IMR-90 (cell line): ENCODE measurements around the gene MEF2C. TPM values are rescaled to one million over a fixed set of nuclear protein-coding genes. Genes with fewer than 3 reads are reported as not detected.

Experiments
- ATAC-seq: fragments of 200-7000 bp; cut with Tn5 transposase; 2 replicates; pipeline ENCODE4 v1.9.1; 2020; ENCODE audit warnings: low read depth, mild to moderate bottlenecking, moderate library complexity
- BruUV-seq: library from RNA; stranded (reverse); fragments of 400-500 nt; replicated peaks from 2 replicates; lab custom pipeline; 2021; lab: Mats Ljungman, UMichigan
- CTCF ChIA-PET: fragments of 300-600 bp; formaldehyde crosslinking; extraction: SDS; loops from one replicate; lab custom pipeline; 2021; ENCODE audit warnings: antibody characterized with exemption; lab: Yijun Ruan, JAX
- POLR2A ChIA-PET: fragments of 300-600 bp; sonication (Branson Sonifier 250); formaldehyde crosslinking; loops from one replicate; lab custom pipeline; 2022; ENCODE audit warnings: antibody characterized with exemption; ENCODE audit not compliant: unreplicated experiment; lab: Charles Lee
- DNase-seq: peaks from one replicate; pipeline ENCODE4 v3.0.0; 2013
- H2AFZ ChIP-seq: replicated peaks from 2 replicates; pipeline ENCODE3; 2013; ENCODE audit warnings: low read length, mild to moderate bottlenecking; ENCODE audit not compliant: poor library complexity
- H2AK5ac ChIP-seq: 2 replicates; pipeline ENCODE4 v1.6.1; 2013; ENCODE audit warnings: low read depth, low read length, inconsistent platforms
- H2AK9ac ChIP-seq: replicated peaks from 2 replicates; pipeline ENCODE3; 2013; ENCODE audit warnings: mild to moderate bottlenecking, low read depth, low read length, moderate library complexity; ENCODE audit not compliant: poor library complexity
- H2BK120ac ChIP-seq: 2 replicates; pipeline ENCODE4 v1.6.1; 2013; ENCODE audit warnings: low read depth, low read length, inconsistent platforms
- H2BK15ac ChIP-seq: 3 replicates; pipeline ENCODE4 v1.6.1; 2013; ENCODE audit warnings: low read depth, low read length, inconsistent platforms
- H2BK20ac ChIP-seq: 2 replicates; pipeline ENCODE4 v1.6.1; 2013; ENCODE audit warnings: low read depth, mild to moderate bottlenecking, inconsistent platforms, low read length, moderate library complexity
- H2BK5ac ChIP-seq: 2 replicates; pipeline ENCODE4 v1.6.1; 2013; ENCODE audit warnings: mild to moderate bottlenecking, low read depth, low read length, inconsistent platforms; ENCODE audit not compliant: poor library complexity, severe bottlenecking
- H3K14ac ChIP-seq: replicated peaks from 2 replicates; pipeline ENCODE4 v1.6.1; 2013; ENCODE audit warnings: low read depth, low read length, inconsistent platforms
- H3K18ac ChIP-seq: 2 replicates; pipeline ENCODE4 v1.6.1; 2013; ENCODE audit warnings: low read depth, low read length, control low read depth
- H3K23ac ChIP-seq: 2 replicates; pipeline ENCODE4 v1.6.1; 2013; ENCODE audit warnings: low read depth, low read length, inconsistent platforms
- H3K27ac ChIP-seq: 2 replicates; pipeline ENCODE4 v1.5.1; 2013; ENCODE audit warnings: mild to moderate bottlenecking, control low read depth, low read length; ENCODE audit not compliant: insufficient read depth
- H3K27me3 ChIP-seq: 2 replicates; pipeline ENCODE4 v1.6.1; 2013; ENCODE audit warnings: low read length; ENCODE audit not compliant: control insufficient read depth, insufficient read depth
- H3K36me3 ChIP-seq: 2 replicates; pipeline ENCODE4 v1.6.1; 2013; ENCODE audit warnings: low read length, mixed read lengths; ENCODE audit not compliant: control insufficient read depth, insufficient read depth
- H3K4ac ChIP-seq: 2 replicates; pipeline ENCODE4 v1.6.1; 2013; ENCODE audit warnings: low read depth, low read length, inconsistent platforms
- H3K4me1 ChIP-seq: 2 replicates; pipeline ENCODE4 v1.6.1; 2013; ENCODE audit warnings: low read length, mixed read lengths; ENCODE audit not compliant: control insufficient read depth, insufficient read depth
- H3K4me2 ChIP-seq: 2 replicates; pipeline ENCODE4 v1.6.1; 2013; ENCODE audit warnings: low read depth, mild to moderate bottlenecking, control low read depth, low read length, moderate library complexity
- H3K4me3 ChIP-seq: 2 replicates; pipeline ENCODE4 v1.5.1; 2013; ENCODE audit warnings: low read depth, mild to moderate bottlenecking, control low read depth, low read length, moderate library complexity; ENCODE audit not compliant: insufficient read depth
- H3K56ac ChIP-seq: 2 replicates; pipeline ENCODE4 v1.6.1; 2013; ENCODE audit warnings: low read length, inconsistent platforms; ENCODE audit not compliant: insufficient read depth; ENCODE audit errors: extremely low read depth
- H3K79me1 ChIP-seq, 2 experiments: 2 replicates each; pipeline ENCODE4 v1.6.1; 2013; ENCODE audit warnings: low read length in 2 of 2, inconsistent platforms in 1 of 2, low read depth in 1 of 2
- H3K9ac ChIP-seq: 2 replicates; pipeline ENCODE4 v1.6.1; 2013; ENCODE audit warnings: low read depth, low read length, control low read depth
- H3K9me1 ChIP-seq: 2 replicates; pipeline ENCODE4 v1.6.1; 2013; ENCODE audit warnings: low read length, inconsistent platforms; ENCODE audit not compliant: insufficient read depth
- H3K9me3 ChIP-seq: 2 replicates; pipeline ENCODE4 v1.6.1; 2013; ENCODE audit warnings: low read length; ENCODE audit not compliant: control insufficient read depth, insufficient read depth
- H4K20me1 ChIP-seq: 2 replicates; pipeline ENCODE4 v1.6.1; 2013; ENCODE audit warnings: low read length, inconsistent platforms; ENCODE audit not compliant: insufficient read depth
- H4K5ac ChIP-seq: 2 replicates; pipeline ENCODE4 v1.6.1; 2013; ENCODE audit warnings: mild to moderate bottlenecking, low read depth, low read length, control low read depth
- H4K8ac ChIP-seq, 2 experiments: 2 replicates each; pipeline ENCODE4 v1.6.1; 2013; ENCODE audit warnings: low read depth in 2 of 2, low read length in 2 of 2, control low read depth in 1 of 2, inconsistent platforms in 1 of 2
- H4K91ac ChIP-seq: 2 replicates; pipeline ENCODE4 v1.6.1; 2013; ENCODE audit warnings: low read depth, low read length, inconsistent platforms; ENCODE audit not compliant: insufficient read depth
- BHLHE40 ChIP-seq: fragments of 150-350 bp; IDR thresholded peaks from 2 replicates; pipeline ENCODE4 v1.6.1; 2016; ENCODE audit warnings: mild to moderate bottlenecking, low read depth, low read length
- CEBPB ChIP-seq: IDR thresholded peaks from 2 replicates; pipeline ENCODE4 v1.6.1; 2012; ENCODE audit warnings: low read depth, low read length, improper control_type of control experiment
- CHD1 ChIP-seq: IDR thresholded peaks from 2 replicates; pipeline ENCODE4 v1.6.1; 2012; ENCODE audit warnings: low read depth, low read length, improper control_type of control experiment
- FOS ChIP-seq: fragments of 150-350 bp; IDR thresholded peaks from 2 replicates; pipeline ENCODE4 v1.6.1; 2016; ENCODE audit warnings: low read depth, low read length
- MAFK ChIP-seq: IDR thresholded peaks from 2 replicates; pipeline ENCODE4 v1.6.1; 2012; ENCODE audit warnings: low read depth, low read length, improper control_type of control experiment
- MXI1 ChIP-seq: IDR thresholded peaks from 2 replicates; pipeline ENCODE4 v1.6.1; 2012; ENCODE audit warnings: low read depth, mild to moderate bottlenecking, low read length, moderate library complexity, borderline replicate concordance
- NFE2L2 ChIP-seq: fragments of 150-350 bp; IDR thresholded peaks from 2 replicates; pipeline ENCODE4 v1.6.1; 2016; ENCODE audit warnings: low read depth, mild to moderate bottlenecking, low read length
- POLR2A ChIP-seq: IDR thresholded peaks from 2 replicates; pipeline ENCODE4 v1.6.1; 2012; ENCODE audit warnings: mild to moderate bottlenecking, low read depth, low read length
- RAD21 ChIP-seq: IDR thresholded peaks from 2 replicates; pipeline ENCODE4 v1.6.1; 2012; ENCODE audit warnings: low read length, improper control_type of control experiment
- RCOR1 ChIP-seq: IDR thresholded peaks from 2 replicates; pipeline ENCODE4 v1.6.1; 2012; ENCODE audit warnings: mild to moderate bottlenecking, low read length, improper control_type of control experiment; ENCODE audit not compliant: insufficient replicate concordance
- RFX5 ChIP-seq: IDR thresholded peaks from 2 replicates; pipeline ENCODE4 v1.8.0; 2012; ENCODE audit warnings: low read depth, mild to moderate bottlenecking, low read length, moderate library complexity
- SMC3 ChIP-seq: fragments of 150-350 bp; IDR thresholded peaks from 2 replicates; pipeline ENCODE4 v1.6.1; 2016; ENCODE audit warnings: low read depth, mild to moderate bottlenecking, antibody characterized with exemption, low read length, moderate library complexity
- WGBS, 2 experiments: methylation state at CpG; one replicate each; pipeline versions ENCODE4 v1.1.5 to v1.1.7; 2013; ENCODE audit warnings: missing lambda C conversion rate in 2 of 2; ENCODE audit not compliant: insufficient read length in 1 of 2; ENCODE audit errors: extremely low coverage in 2 of 2; 5-methylcytosine and 5-hydroxymethylcytosine counted together
- dilution Hi-C: fragments of 300-500 bp; cut with HindIII; formaldehyde crosslinking; loops from one replicate; pipeline ENCODE4 v1.14.3; 2018; ENCODE audit warnings: low sequenced_read_pairs; ENCODE audit not compliant: unreplicated experiment
- in situ Hi-C: fragments of 300-500 bp; cut with MboI; formaldehyde crosslinking; loops from 3 replicates; pipeline ENCODE4 v1.14.3; 2019; ENCODE audit warnings: low sequenced_read_pairs, inconsistent platforms, mixed read lengths
- intact Hi-C: fragments of 100-400 bp; cut with micrococcal nuclease; formaldehyde crosslinking; loops from 2 replicates; pipeline ENCODE4 v1.10.0; 2022
- polyA plus RNA-seq, 3 experiments: library from polyadenylated mRNA; depleted of rRNA; stranded (reverse); fragments of >200 nt; gene quantifications; 2 replicates each; pipeline ENCODE4 v1.2.3, GENCODE V29; 2012; ENCODE audit warnings: low replicate concordance in 1 of 3
- total RNA-seq: library from RNA; depleted of rRNA; stranded (reverse); fragments of >200 nt; gene quantifications from 2 replicates; pipeline ENCODE4 v1.2.3, GENCODE V29; 2012
- TF ChIP-seq, protein P1 (sequence below): fragments of 150-350 bp; IDR thresholded peaks from 2 replicates; pipeline ENCODE4 v1.6.1; 2016; ENCODE audit warnings: low read depth, mild to moderate bottlenecking, low read length, moderate library complexity, borderline replicate concordance
- TF ChIP-seq, protein P2 (sequence below): fragments of 150-350 bp; IDR thresholded peaks from 2 replicates; pipeline ENCODE4 v1.6.1; 2017; ENCODE audit warnings: mild to moderate bottlenecking, antibody characterized with exemption, low read length, low read depth
- TF ChIP-seq, protein P3 (sequence below): conservative IDR thresholded peaks from 2 replicates; pipeline ENCODE4 v1.5.1; 2012; ENCODE audit warnings: mild to moderate bottlenecking, low read depth, low read length, improper control_type of control experiment

The MEF2C gene
- total and polyA plus RNA-seq, 2 of the 4 experiments (the other 2 are of a cell fraction), result 1.5 to 6.8 TPM

DNA sequence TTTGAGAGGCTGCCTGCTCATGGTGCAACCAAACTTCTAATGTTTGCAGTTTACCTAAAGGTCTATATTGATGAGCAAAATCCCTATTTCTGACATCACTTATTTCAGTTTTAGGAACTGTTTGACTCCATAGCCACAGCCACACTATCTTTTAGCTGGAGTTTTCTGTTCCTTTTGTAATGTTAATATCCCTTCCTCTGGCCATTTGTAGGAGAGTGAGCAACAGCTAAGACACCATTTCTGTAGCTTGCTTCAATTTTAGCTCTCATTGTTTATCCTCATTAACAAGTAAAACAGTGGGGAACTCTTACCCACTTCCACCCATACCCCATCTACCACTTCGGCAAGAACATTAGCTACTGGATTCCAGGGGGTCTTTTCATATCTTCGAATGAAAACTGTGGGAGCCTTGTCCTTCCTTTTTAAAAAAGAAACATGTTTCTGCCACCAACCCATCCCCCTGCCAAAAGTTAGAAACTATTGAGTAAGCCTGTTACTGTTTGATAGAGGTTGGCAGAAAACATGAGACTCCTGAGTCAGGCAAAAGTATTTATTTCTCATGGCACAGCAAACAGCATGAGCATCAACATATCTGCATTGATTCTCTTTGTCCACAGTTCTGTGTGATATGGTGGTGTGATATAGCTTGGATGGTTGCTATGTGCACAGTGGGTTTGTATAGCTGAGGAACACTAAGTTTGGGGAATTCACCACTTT, 174.1 kb downstream of the MEF2C start:
- DNase-seq, result no peak
- Histone ChIP-seq H3K79me1 (no peaks in the 10 kb centered on the region), H2AK5ac (no peak overlapping the region), H2AK9ac (no peak overlapping the region), H4K91ac (no peak overlapping the region), H3K9me1 (no peaks in the 10 kb centered on the region), H4K8ac (no peak overlapping the region), H2BK120ac (no peak overlapping the region), H4K20me1 (no peaks in the 10 kb centered on the region), H3K4me3 (no peak overlapping the region), H2AFZ (no peak overlapping the region), H3K27me3 (no peaks in the 10 kb centered on the region; the same call in 1 of the 2 replicates), H3K4ac (no peak overlapping the region), H3K4me1 (no peaks in the 10 kb centered on the region), H3K18ac (no peak overlapping the region), H3K9ac (no peak overlapping the region), H2BK15ac (no peak overlapping the region), H3K9me3 (no peaks in the 10 kb centered on the region), H3K23ac (no peak overlapping the region), H2BK5ac (no peak overlapping the region), H3K14ac (no peak overlapping the region), H4K5ac (no peak overlapping the region), H3K27ac (no peak overlapping the region), H3K56ac (no peak overlapping the region), H3K4me2 (no peak overlapping the region), H2BK20ac (no peak overlapping the region), H3K36me3 (no peaks in the 10 kb centered on the region)
- ChIA-PET POLR2A (no interaction called here), CTCF (interaction anchor here (1.4 kb wide), 1 partner anchor 18 kb away, joined by 4 read pairs; no protein-coding TSS in a partner anchor)
- no CpG with 5 or more reads among the region's 2 CpGs for WGBS, 2 experiments
- dilution Hi-C loops, result no loop called here
- ATAC-seq, result no peak
- in situ Hi-C loops, result no loop called here
- no TSS peak for BruUV-seq
- intact Hi-C loops, result no loop called here
- TF ChIP-seq CEBPB (no peak), RCOR1 (no peak), RAD21 (no peak), POLR2A (no peak), BHLHE40 (no peak), RFX5 (no peak), NFE2L2 (no peak), FOS (no peak), SMC3 (no peak), CHD1 (no peak), MAFK (no peak), MXI1 (no peak)
- TF ChIP-seq, protein P1, sequence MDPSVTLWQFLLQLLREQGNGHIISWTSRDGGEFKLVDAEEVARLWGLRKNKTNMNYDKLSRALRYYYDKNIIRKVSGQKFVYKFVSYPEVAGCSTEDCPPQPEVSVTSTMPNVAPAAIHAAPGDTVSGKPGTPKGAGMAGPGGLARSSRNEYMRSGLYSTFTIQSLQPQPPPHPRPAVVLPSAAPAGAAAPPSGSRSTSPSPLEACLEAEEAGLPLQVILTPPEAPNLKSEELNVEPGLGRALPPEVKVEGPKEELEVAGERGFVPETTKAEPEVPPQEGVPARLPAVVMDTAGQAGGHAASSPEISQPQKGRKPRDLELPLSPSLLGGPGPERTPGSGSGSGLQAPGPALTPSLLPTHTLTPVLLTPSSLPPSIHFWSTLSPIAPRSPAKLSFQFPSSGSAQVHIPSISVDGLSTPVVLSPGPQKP, result no peak
- TF ChIP-seq, protein P2, sequence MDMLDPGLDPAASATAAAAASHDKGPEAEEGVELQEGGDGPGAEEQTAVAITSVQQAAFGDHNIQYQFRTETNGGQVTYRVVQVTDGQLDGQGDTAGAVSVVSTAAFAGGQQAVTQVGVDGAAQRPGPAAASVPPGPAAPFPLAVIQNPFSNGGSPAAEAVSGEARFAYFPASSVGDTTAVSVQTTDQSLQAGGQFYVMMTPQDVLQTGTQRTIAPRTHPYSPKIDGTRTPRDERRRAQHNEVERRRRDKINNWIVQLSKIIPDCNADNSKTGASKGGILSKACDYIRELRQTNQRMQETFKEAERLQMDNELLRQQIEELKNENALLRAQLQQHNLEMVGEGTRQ, result no peak
- TF ChIP-seq, protein P3, sequence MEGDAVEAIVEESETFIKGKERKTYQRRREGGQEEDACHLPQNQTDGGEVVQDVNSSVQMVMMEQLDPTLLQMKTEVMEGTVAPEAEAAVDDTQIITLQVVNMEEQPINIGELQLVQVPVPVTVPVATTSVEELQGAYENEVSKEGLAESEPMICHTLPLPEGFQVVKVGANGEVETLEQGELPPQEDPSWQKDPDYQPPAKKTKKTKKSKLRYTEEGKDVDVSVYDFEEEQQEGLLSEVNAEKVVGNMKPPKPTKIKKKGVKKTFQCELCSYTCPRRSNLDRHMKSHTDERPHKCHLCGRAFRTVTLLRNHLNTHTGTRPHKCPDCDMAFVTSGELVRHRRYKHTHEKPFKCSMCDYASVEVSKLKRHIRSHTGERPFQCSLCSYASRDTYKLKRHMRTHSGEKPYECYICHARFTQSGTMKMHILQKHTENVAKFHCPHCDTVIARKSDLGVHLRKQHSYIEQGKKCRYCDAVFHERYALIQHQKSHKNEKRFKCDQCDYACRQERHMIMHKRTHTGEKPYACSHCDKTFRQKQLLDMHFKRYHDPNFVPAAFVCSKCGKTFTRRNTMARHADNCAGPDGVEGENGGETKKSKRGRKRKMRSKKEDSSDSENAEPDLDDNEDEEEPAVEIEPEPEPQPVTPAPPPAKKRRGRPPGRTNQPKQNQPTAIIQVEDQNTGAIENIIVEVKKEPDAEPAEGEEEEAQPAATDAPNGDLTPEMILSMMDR, result no peak
